Heart left ventricle (tissue), 13 donors: ENCODE data around the gene POLD4.

Source experiments
- CTCF ChIP-seq, 12 donors: fragments of 200-600 bp; sonication (generic) in 4 of 12; IDR thresholded peaks; one replicate each; pipeline versions ENCODE4 v1.5.0 to v1.8.0; 2018 to 2022; ENCODE audit warnings: antibody characterized with exemption in 12 of 12, mild to moderate bottlenecking in 5 of 12
- POLR2A ChIP-seq, 2 donors: fragments of 450-650 bp; IDR thresholded peaks; one replicate each; pipeline ENCODE4 v1.6.1; 2017; ENCODE audit warnings: antibody characterized with exemption in 2 of 2, mild to moderate bottlenecking in 2 of 2, moderate library complexity in 2 of 2
- donor health status: ischemic (EF 13 %, LVEDD 7.1; RV severe dilation, severe dysfunction).
- donor health status: DM: no; HTN: yes; CAD: no.
- donor health status: DM: no; HTN: no; CAD: no.
- donor health status: ischemic (EF 25% LVEDD 6.9; RV normal size, moderate dysfunction).
- donor health status: ischemic (EF 25% LVEDD 5.7; RV mildly dilated, moderate dysfunction).
- donor health status: ischemic (EF 35%, LVEDD 5.7; RV mildly dilated, moderate dysfunction).
- donor health status: nonischemic (EF 11% LVEDD 7.7; RV severe dilation, severe dysfunction).
- donor health status: DM: yes; HTN: yes; CAD: no.
- donor health status: PGD.
- donor health status: ischemic (EF 29% LVEDD 5.4; RV normal size, mild dysfunction).
- donor health status: nonischemic (EF 23%, LVEDD 6.1; RV moderate dilation, normal function).

DNA sequence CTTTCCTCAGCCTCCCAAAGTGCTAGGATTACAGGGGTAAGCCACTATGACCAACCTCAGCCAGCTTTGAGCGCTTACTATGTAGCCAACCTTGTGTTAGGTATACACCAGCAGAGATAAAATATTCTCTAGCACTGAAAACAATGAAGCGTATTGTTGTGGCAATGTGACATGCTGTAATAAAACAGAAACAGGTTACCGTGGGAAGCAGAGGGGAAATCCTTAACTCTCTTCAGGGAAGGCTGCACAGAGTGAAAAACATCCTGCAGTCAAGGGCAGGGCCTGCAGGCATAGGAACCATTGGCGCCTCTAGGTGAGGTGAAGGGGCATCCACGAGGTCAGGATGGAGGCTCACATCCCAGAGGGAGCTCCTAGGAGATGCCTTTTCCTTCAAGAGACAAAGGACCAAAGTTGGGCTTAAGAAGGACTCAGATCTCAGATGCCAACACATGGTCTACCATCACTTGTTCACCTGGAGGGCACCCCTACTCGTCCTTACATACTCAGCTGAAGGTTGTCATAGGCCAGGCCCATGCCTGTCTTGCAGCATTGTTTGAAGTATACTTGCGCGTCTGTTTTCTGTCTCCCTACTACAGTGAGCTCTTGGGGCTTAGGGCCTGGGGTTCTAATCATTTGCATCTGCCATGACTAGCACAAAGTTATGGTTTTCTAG lies 8.0 kb downstream of the POLD4 start:
- TF ChIP-seq POLR2A (IDR thresholded peaks at IDR 0.05), result no peak
- TF ChIP-seq CTCF (IDR thresholded peaks at IDR 0.05), result no peak
